Subcutaneous abdominal adipose tissue (tissue), 5 donors: ENCODE results near the gene SGMS1.

Experiments
- H3K27ac ChIP-seq: one replicate; pipeline ENCODE4 v1.7.0; 2013; ENCODE audit warnings: low read depth, mild to moderate bottlenecking, inconsistent platforms, low read length, moderate library complexity
- H3K27me3 ChIP-seq, 5 donors: one replicate each; pipeline ENCODE4 v1.7.0; 2013; ENCODE audit warnings: low read length in 5 of 5, inconsistent platforms in 1 of 5; ENCODE audit not compliant: control insufficient read depth in 5 of 5, insufficient read depth in 4 of 5
- H3K36me3 ChIP-seq, 5 donors: one replicate each; pipeline ENCODE4 v1.7.0; 2013; ENCODE audit warnings: low read length in 5 of 5; ENCODE audit not compliant: control insufficient read depth in 5 of 5, insufficient read depth in 5 of 5
- H3K4me1 ChIP-seq, 5 donors: one replicate each; pipeline ENCODE4 v1.7.0; 2013; ENCODE audit warnings: low read length in 5 of 5, mild to moderate bottlenecking in 3 of 5, moderate library complexity in 1 of 5; ENCODE audit not compliant: control insufficient read depth in 5 of 5, insufficient read depth in 5 of 5
- H3K4me3 ChIP-seq, 5 donors: one replicate each; pipeline ENCODE4 v1.7.0; 2013; ENCODE audit warnings: low read length in 5 of 5, low read depth in 1 of 5
- H3K9ac ChIP-seq, 5 donors: one replicate each; pipeline ENCODE4 v1.7.0; 2013; ENCODE audit warnings: low read length in 5 of 5, mild to moderate bottlenecking in 4 of 5, moderate library complexity in 3 of 5
- H3K9me3 ChIP-seq, 5 donors: one replicate each; pipeline ENCODE4 v1.7.0; 2013; ENCODE audit warnings: low read length in 5 of 5; ENCODE audit not compliant: control insufficient read depth in 5 of 5
- donor health status: healthy.
- donor health status: healthy.
- donor health status: healthy.
- donor health status: healthy.
- donor health status: healthy.

SGMS1 gene

GRCh38 chr10:50294582-50294981 lies 329.2 kb downstream of the SGMS1 start:
- Histone ChIP-seq H3K9me3 (no peaks in the 10 kb centered on the region), H3K27ac (no peak overlapping the region), H3K9ac (no peak overlapping the region), H3K4me3 (no peak overlapping the region), H3K4me1 (peaks cover 0 to 3% (median 0%) of the 10 kb centered on the region in 5 donors), H3K36me3 (no peaks in the 10 kb centered on the region), H3K27me3 (no peaks in the 10 kb centered on the region)

GRCh38 chr10:50293513-50294313 lies 330.0 kb downstream of the SGMS1 start:
- Histone ChIP-seq H3K9me3 (no peaks in the 10 kb centered on the region), H3K27me3 (no peaks in the 10 kb centered on the region), H3K36me3 (no peaks in the 10 kb centered on the region), H3K9ac (no peak overlapping the region), H3K4me3 (no peak overlapping the region), H3K4me1 (peaks cover 0 to 3% (median 0%) of the 10 kb centered on the region in 5 donors), H3K27ac (no peak overlapping the region)

- H3K9ac ChIP-seq, result no peak overlapping the region
- peaks cover 0 to 15% (median 10%) of the 10 kb centered on the region in 5 donors for H3K4me1 ChIP-seq
- no peak overlapping the region for H3K27ac ChIP-seq
- H3K9me3 ChIP-seq, result no peaks in the 10 kb centered on the region
- H3K36me3 ChIP-seq, result no peaks in the 10 kb centered on the region
- H3K27me3 ChIP-seq, result no peaks in the 10 kb centered on the region
- H3K4me3 ChIP-seq, result no peak overlapping the region
Observed at GRCh38 chr10:50291261-50291850, 332.4 kb downstream of the SGMS1 start.

GRCh38 chr10:50289196-50289595 lies 334.6 kb downstream of the SGMS1 start:
- no peak overlapping the region for H3K27ac ChIP-seq
- no peaks in the 10 kb centered on the region for H3K27me3 ChIP-seq
- no peak overlapping the region for H3K9ac ChIP-seq
- H3K9me3 ChIP-seq, result no peaks in the 10 kb centered on the region
- peaks cover 0 to 19% (median 12%) of the 10 kb centered on the region in 5 donors for H3K4me1 ChIP-seq
- no peaks in the 10 kb centered on the region for H3K36me3 ChIP-seq
- no peak overlapping the region for H3K4me3 ChIP-seq

GRCh38 chr10:50286996-50287803 lies 336.6 kb downstream of the SGMS1 start:
- Histone ChIP-seq H3K4me1 (peaks cover 0 to 16% (median 12%) of the 10 kb centered on the region in 5 donors), H3K9me3 (no peaks in the 10 kb centered on the region), H3K4me3 (no peak overlapping the region)

GRCh38 chr10:50286517-50286916 lies 337.2 kb downstream of the SGMS1 start:
- H3K27ac ChIP-seq, result no peak overlapping the region

More at GRCh38 chr10:50286996-50287803, 336.6 kb downstream of the SGMS1 start:
- Histone ChIP-seq H3K27ac (no peak overlapping the region), H3K9ac (no peak overlapping the region), H3K36me3 (no peaks in the 10 kb centered on the region), H3K27me3 (no peaks in the 10 kb centered on the region)

GRCh38 chr10:50281967-50282522 lies 341.7 kb downstream of the SGMS1 start:
- peaks cover 0 to 11% (median 7%) of the 10 kb centered on the region in 5 donors for H3K4me1 ChIP-seq
- H3K9me3 ChIP-seq, result no peaks in the 10 kb centered on the region
- H3K27ac ChIP-seq, result no peak overlapping the region
- no peak overlapping the region for H3K9ac ChIP-seq
- H3K4me3 ChIP-seq, result no peak overlapping the region
- no peaks in the 10 kb centered on the region for H3K36me3 ChIP-seq
- no peaks in the 10 kb centered on the region for H3K27me3 ChIP-seq

More at GRCh38 chr10:50286517-50286916, 337.2 kb downstream of the SGMS1 start:
- no peaks in the 10 kb centered on the region for H3K36me3 ChIP-seq
- no peaks in the 10 kb centered on the region for H3K9me3 ChIP-seq
- no peak overlapping the region for H3K4me3 ChIP-seq
- H3K9ac ChIP-seq, result no peak overlapping the region
- peaks cover 0 to 16% (median 12%) of the 10 kb centered on the region in 5 donors for H3K4me1 ChIP-seq
- no peaks in the 10 kb centered on the region for H3K27me3 ChIP-seq

- Histone ChIP-seq H3K9ac (no peak overlapping the region), H3K9me3 (no peaks in the 10 kb centered on the region), H3K27ac (no peak overlapping the region), H3K4me1 (peaks cover 0 to 5% (median under 1%) of the 10 kb centered on the region in 5 donors), H3K4me3 (no peak overlapping the region), H3K27me3 (no peaks in the 10 kb centered on the region), H3K36me3 (no peaks in the 10 kb centered on the region)
Observed at GRCh38 chr10:50281210-50281966, 342.4 kb downstream of the SGMS1 start.

- Histone ChIP-seq H3K9ac (no peak overlapping the region), H3K9me3 (no peaks in the 10 kb centered on the region), H3K27me3 (peaks cover 0 to 2% (median 0%) of the 10 kb centered on the region in 5 donors), H3K36me3 (no peaks in the 10 kb centered on the region), H3K27ac (no peak overlapping the region), H3K4me3 (no peak overlapping the region), H3K4me1 (no peaks in the 10 kb centered on the region)
Observed at GRCh38 chr10:50280049-50280841, 343.5 kb downstream of the SGMS1 start.
